Astrocyte (in vitro differentiated cells and primary cell): Measurements from ENCODE around the gene MED12L. TPM values are rescaled to one million over a fixed set of nuclear protein-coding genes. Genes with fewer than 3 reads are reported as not detected.

Experiments
- DNase-seq: peaks from one replicate; pipeline ENCODE4 v3.0.0-alpha.2; 2010; ENCODE audit warnings: low read depth
- FAIRE-seq: peaks from 2 replicates; lab custom pipeline; 2011; peaks lifted over from hg19 to GRCh38; lab: Jason Lieb, UNC
- H2AFZ ChIP-seq: 2 replicates; pipeline ENCODE4 v1.6.0; 2012; ENCODE audit warnings: low read depth, low read length, inconsistent platforms
- H3K27ac ChIP-seq: 2 replicates; pipeline ENCODE4 v1.5.1; 2011; ENCODE audit warnings: low read depth, low read length, inconsistent platforms
- H3K27me3 ChIP-seq: 2 replicates; pipeline ENCODE4 v1.6.0; 2011; ENCODE audit warnings: low read length, inconsistent platforms; ENCODE audit not compliant: insufficient read depth
- H3K36me3 ChIP-seq: 2 replicates; pipeline ENCODE4 v1.5.1; 2011; ENCODE audit warnings: low read length, inconsistent platforms; ENCODE audit not compliant: insufficient read depth
- H3K4me1 ChIP-seq: 2 replicates; pipeline ENCODE4 v1.5.1; 2011; ENCODE audit warnings: low read length, inconsistent platforms; ENCODE audit not compliant: insufficient read depth
- H3K4me2 ChIP-seq: 2 replicates; pipeline ENCODE4 v1.6.0; 2012; ENCODE audit warnings: low read length, inconsistent platforms
- H3K4me3 ChIP-seq: 2 replicates; pipeline ENCODE4 v1.5.1; 2011; ENCODE audit warnings: low read depth, mild to moderate bottlenecking, low read length, inconsistent platforms; ENCODE audit not compliant: insufficient read depth
- H3K79me2 ChIP-seq: 2 replicates; pipeline ENCODE4 v1.6.0; 2012; ENCODE audit warnings: mild to moderate bottlenecking, low read length, inconsistent platforms; ENCODE audit not compliant: insufficient read depth
- H3K9ac ChIP-seq: 2 replicates; pipeline ENCODE4 v1.6.0; 2012; ENCODE audit warnings: mild to moderate bottlenecking, low read length, inconsistent platforms
- H3K9me3 ChIP-seq: 2 replicates; pipeline ENCODE4 v1.5.1; 2012; ENCODE audit warnings: low read depth, mild to moderate bottlenecking, low read length, inconsistent platforms; ENCODE audit not compliant: insufficient read depth
- H4K20me1 ChIP-seq: 2 replicates; pipeline ENCODE4 v1.6.0; 2012; ENCODE audit warnings: low read length, inconsistent platforms; ENCODE audit not compliant: insufficient read depth
- H3K27ac Mint-ChIP-seq: one replicate; pipeline ENCODE4 v1.8.0; 2021; ENCODE audit warnings: mild to moderate bottlenecking, mixed read lengths; ENCODE audit not compliant: unreplicated experiment
- H3K27me3 Mint-ChIP-seq: one replicate; pipeline ENCODE4 v1.8.0; 2021; ENCODE audit warnings: low read depth, mixed read lengths; ENCODE audit not compliant: unreplicated experiment
- H3K36me3 Mint-ChIP-seq: one replicate; pipeline ENCODE4 v1.8.0; 2021; ENCODE audit warnings: low read depth, mixed read lengths; ENCODE audit not compliant: unreplicated experiment
- H3K4me1 Mint-ChIP-seq: one replicate; pipeline ENCODE4 v1.8.0; 2021; ENCODE audit warnings: low read depth, mixed read lengths; ENCODE audit not compliant: unreplicated experiment
- H3K4me3 Mint-ChIP-seq: one replicate; pipeline ENCODE4 v1.8.0; 2021; ENCODE audit warnings: mild to moderate bottlenecking, moderate library complexity, mixed read lengths; ENCODE audit not compliant: unreplicated experiment
- H3K9me3 Mint-ChIP-seq: one replicate; pipeline ENCODE4 v1.8.0; 2021; ENCODE audit warnings: mild to moderate bottlenecking, mixed read lengths; ENCODE audit not compliant: unreplicated experiment
- EZH2 ChIP-seq: IDR thresholded peaks from 2 replicates; pipeline ENCODE4 v1.6.1; 2012; ENCODE audit warnings: mild to moderate bottlenecking, low read length, inconsistent platforms; ENCODE audit not compliant: insufficient read depth
- total RNA-seq: library from RNA; stranded (reverse); gene quantifications from 2 replicates; pipeline ENCODE4 v1.2.1, GENCODE V29; 2021
- TF ChIP-seq, protein P1 (sequence below): IDR thresholded peaks from 2 replicates; pipeline ENCODE4 v1.5.1; 2011; ENCODE audit warnings: low read depth, mild to moderate bottlenecking, inconsistent platforms, low read length, moderate library complexity; ENCODE audit not compliant: insufficient read depth

MED12L gene
- total RNA-seq, 1 donor from 2014 or later, result 8.2 TPM

DNA sequence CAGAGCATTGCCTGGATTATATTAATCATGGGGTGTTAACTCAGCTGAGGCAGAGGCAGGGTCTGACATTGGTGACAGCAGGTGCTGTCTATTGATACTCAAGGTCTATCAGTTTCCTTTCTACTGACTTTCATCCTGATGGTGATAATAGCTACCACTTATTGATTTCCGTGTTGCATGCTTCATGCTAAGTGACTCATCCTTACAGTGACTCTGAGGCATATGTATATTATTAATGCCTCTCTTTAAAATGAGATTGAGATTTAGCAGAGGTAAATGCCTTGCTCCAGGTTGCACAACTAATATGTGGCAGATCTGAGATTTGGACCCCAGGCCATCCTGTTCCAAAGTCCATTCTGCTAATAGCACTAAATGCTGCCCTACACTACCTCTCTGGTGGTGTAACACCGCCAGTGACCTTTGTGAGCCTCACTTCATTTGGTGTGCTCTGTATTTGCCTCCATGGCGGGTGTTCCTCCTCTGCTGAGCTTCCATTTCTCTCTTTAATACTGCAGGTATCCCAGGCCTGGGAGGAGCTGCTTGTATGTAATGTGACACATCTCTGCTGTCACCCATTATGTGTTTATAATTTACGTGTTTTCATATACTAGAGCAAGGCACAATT is 67.1 kb downstream of the MED12L start:
- no peaks in the 10 kb centered on the region for H3K9me3 Mint-ChIP-seq
- no peak for DNase-seq
- peaks cover 5% of the 10 kb centered on the region for H3K4me1 Mint-ChIP-seq
- no peak for FAIRE-seq
- no peaks in the 10 kb centered on the region for H3K36me3 ChIP-seq
- no peak overlapping the region for H3K4me3 ChIP-seq
- no peaks in the 10 kb centered on the region for H4K20me1 ChIP-seq
- no peak for TF ChIP-seq EZH2
- TF ChIP-seq, protein P1, sequence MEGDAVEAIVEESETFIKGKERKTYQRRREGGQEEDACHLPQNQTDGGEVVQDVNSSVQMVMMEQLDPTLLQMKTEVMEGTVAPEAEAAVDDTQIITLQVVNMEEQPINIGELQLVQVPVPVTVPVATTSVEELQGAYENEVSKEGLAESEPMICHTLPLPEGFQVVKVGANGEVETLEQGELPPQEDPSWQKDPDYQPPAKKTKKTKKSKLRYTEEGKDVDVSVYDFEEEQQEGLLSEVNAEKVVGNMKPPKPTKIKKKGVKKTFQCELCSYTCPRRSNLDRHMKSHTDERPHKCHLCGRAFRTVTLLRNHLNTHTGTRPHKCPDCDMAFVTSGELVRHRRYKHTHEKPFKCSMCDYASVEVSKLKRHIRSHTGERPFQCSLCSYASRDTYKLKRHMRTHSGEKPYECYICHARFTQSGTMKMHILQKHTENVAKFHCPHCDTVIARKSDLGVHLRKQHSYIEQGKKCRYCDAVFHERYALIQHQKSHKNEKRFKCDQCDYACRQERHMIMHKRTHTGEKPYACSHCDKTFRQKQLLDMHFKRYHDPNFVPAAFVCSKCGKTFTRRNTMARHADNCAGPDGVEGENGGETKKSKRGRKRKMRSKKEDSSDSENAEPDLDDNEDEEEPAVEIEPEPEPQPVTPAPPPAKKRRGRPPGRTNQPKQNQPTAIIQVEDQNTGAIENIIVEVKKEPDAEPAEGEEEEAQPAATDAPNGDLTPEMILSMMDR, result no peak
- no peaks in the 10 kb centered on the region for H3K27me3 Mint-ChIP-seq
- no peak overlapping the region for H3K4me3 Mint-ChIP-seq
- H3K4me1 ChIP-seq, result no peaks in the 10 kb centered on the region
- no peak overlapping the region for H3K9ac ChIP-seq
- no peak overlapping the region for H3K4me2 ChIP-seq
- H3K36me3 Mint-ChIP-seq, result no peaks in the 10 kb centered on the region
- H3K9me3 ChIP-seq, result no peaks in the 10 kb centered on the region
- no peak overlapping the region for H2AFZ ChIP-seq
- H3K79me2 ChIP-seq, result no peaks in the 10 kb centered on the region
- H3K27ac ChIP-seq, result no peak overlapping the region
- H3K27me3 ChIP-seq, result no peaks in the 10 kb centered on the region
- H3K27ac Mint-ChIP-seq, result no peak overlapping the region

DNA sequence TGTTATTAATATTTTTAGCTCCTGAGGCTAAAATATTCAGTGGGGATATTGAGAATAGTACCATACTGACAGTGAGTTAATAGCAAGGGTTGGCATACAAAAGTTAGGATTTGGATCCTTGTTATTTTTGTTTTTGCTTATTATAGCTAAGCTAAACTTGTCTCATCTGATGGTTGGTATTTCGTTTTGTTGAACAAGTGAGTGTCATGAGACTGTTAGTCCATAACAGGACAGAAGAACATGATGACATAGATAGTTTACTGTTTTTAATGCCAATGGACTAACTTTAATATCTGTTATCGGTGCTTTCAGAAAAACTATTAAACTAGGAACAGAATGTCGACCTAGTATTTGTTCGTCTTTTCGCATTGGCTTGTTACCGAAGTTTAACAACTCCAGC is 69.1 kb downstream of the MED12L start:
- no peak overlapping the region for H3K4me2 ChIP-seq
- Mint-ChIP-seq H3K27ac (no peak overlapping the region), H3K4me3 (no peak overlapping the region), H3K4me1 (peaks cover 5% of the 10 kb centered on the region), H3K36me3 (no peaks in the 10 kb centered on the region), H3K27me3 (no peaks in the 10 kb centered on the region), H3K9me3 (no peaks in the 10 kb centered on the region)
- H4K20me1 ChIP-seq, result no peaks in the 10 kb centered on the region
- no peak overlapping the region for H3K9ac ChIP-seq
- H2AFZ ChIP-seq, result no peak overlapping the region
- no peak for FAIRE-seq
- no peaks in the 10 kb centered on the region for H3K4me1 ChIP-seq
- H3K79me2 ChIP-seq, result no peaks in the 10 kb centered on the region
- no peaks in the 10 kb centered on the region for H3K36me3 ChIP-seq
- no peaks in the 10 kb centered on the region for H3K9me3 ChIP-seq
- H3K4me3 ChIP-seq, result no peak overlapping the region
- H3K27me3 ChIP-seq, result no peaks in the 10 kb centered on the region
- H3K27ac ChIP-seq, result no peak overlapping the region
- no peak for DNase-seq
- no peak for TF ChIP-seq EZH2
- TF ChIP-seq, protein P1, result no peak

DNA sequence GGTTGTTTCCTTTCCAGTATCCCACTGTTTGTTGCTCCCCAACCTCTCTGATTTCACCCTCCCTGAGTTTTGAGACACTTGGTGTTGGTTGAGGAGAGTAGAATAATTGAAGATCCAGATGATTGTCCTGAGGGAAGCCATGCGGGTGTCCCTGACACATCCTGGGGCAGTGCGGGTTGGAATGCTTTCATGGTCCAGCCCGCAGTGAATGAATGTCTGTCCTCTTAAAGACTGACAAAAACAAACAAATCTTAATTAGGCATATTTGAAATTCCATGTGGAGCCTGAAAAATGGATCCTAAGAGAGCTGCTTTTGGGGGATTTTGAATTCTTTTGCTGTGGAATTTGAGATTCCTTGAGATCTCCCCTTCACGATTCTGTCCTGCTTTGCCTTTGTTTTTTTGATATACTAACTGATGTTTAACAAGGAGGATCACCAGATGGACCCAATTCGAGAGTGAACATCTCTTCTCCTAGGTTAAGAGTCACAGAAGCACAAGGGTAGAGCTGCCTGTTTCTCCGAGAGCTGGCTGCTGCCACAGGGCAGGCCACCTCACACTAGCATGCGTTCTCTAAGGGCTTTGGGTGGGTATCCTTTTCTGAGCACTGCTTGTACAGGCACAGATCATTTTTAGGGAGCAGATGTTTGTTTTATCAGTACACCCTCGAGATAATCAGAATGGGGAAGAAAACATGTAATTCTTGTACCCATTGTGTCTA is 70.1 kb downstream of the MED12L start:
- Mint-ChIP-seq H3K4me3 (no peak overlapping the region), H3K4me1 (peaks cover 5% of the 10 kb centered on the region), H3K27me3 (no peaks in the 10 kb centered on the region), H3K36me3 (no peaks in the 10 kb centered on the region), H3K27ac (no peak overlapping the region), H3K9me3 (no peaks in the 10 kb centered on the region)
- no peak overlapping the region for H3K9ac ChIP-seq
- H3K79me2 ChIP-seq, result no peaks in the 10 kb centered on the region
- no peak overlapping the region for H3K4me3 ChIP-seq
- FAIRE-seq (no peak), DNase-seq (no peak)
- H3K27me3 ChIP-seq, result no peaks in the 10 kb centered on the region
- no peaks in the 10 kb centered on the region for H3K9me3 ChIP-seq
- no peak overlapping the region for H3K27ac ChIP-seq
- peak overlapping the region; percentile 3 for H2AFZ ChIP-seq
- H4K20me1 ChIP-seq, result no peaks in the 10 kb centered on the region
- TF ChIP-seq, protein P1, result no peak
- TF ChIP-seq EZH2, result no peak
- no peaks in the 10 kb centered on the region for H3K36me3 ChIP-seq
- H3K4me1 ChIP-seq, result no peaks in the 10 kb centered on the region
- no peak overlapping the region for H3K4me2 ChIP-seq
